ENCODE results near the gene FLVCR2.

DNA sequence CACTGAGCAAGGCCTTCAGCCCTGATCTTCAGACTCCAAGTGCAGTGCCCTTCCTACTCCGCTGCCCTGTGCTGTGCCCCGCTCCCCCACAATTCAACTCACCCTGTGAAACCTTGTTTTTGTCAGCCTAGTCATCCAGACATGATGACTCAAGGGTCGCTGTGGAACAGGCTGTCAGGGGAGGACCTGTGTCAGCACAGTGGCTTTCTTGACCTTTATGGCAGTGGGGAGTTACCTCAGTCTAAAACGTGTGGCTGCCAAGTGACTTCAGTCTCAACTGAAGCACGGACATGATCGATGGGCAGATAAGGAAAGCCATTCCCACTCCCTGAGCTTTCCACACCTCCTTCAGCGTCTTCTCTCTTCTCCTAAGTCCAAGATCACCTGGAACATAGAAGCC is 16.3 kb upstream of the FLVCR2 start:
- no peak for TF ChIP-seq POLR2AphosphoS5 (IDR thresholded peaks at IDR 0.05; ENCODE audit: low read depth)
- no peak for TF ChIP-seq CREB1 (CRISPR knock-in tag; IDR thresholded peaks at IDR 0.05; ENCODE audit: low read depth)
- TF ChIP-seq, protein P1, sequence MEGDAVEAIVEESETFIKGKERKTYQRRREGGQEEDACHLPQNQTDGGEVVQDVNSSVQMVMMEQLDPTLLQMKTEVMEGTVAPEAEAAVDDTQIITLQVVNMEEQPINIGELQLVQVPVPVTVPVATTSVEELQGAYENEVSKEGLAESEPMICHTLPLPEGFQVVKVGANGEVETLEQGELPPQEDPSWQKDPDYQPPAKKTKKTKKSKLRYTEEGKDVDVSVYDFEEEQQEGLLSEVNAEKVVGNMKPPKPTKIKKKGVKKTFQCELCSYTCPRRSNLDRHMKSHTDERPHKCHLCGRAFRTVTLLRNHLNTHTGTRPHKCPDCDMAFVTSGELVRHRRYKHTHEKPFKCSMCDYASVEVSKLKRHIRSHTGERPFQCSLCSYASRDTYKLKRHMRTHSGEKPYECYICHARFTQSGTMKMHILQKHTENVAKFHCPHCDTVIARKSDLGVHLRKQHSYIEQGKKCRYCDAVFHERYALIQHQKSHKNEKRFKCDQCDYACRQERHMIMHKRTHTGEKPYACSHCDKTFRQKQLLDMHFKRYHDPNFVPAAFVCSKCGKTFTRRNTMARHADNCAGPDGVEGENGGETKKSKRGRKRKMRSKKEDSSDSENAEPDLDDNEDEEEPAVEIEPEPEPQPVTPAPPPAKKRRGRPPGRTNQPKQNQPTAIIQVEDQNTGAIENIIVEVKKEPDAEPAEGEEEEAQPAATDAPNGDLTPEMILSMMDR (conservative IDR thresholded peaks at IDR 0.05; ENCODE audit: low read depth in 2 of 2) = no peak
